Fibroblast of lung (primary cell): Measurements from ENCODE around the gene LEPROT. TPM values are rescaled to one million over a fixed set of nuclear protein-coding genes. Genes with fewer than 3 reads are reported as not detected.
"Not testable (repeated sequence)": the region's sequence is repeated elsewhere in the genome, so short reads cannot be mapped to it uniquely, and the experiment has no call there.

Experiments used
- DNase-seq, 2 donors: peaks; one replicate each; pipeline versions ENCODE4 v3.0.0 to v3.0.0-alpha.2; 2010; ENCODE audit warnings: low read depth in 2 of 2
- H2AFZ ChIP-seq: 2 replicates; pipeline ENCODE4 v1.5.1; 2012; ENCODE audit warnings: low read length, control low read depth, inconsistent platforms
- H3K27ac ChIP-seq: 2 replicates; pipeline ENCODE4 v1.5.1; 2011; ENCODE audit warnings: low read length, control low read depth; ENCODE audit not compliant: insufficient read depth
- H3K27me3 ChIP-seq: 2 replicates; pipeline ENCODE4 v1.5.1; 2011; ENCODE audit warnings: mild to moderate bottlenecking, low read length; ENCODE audit not compliant: control insufficient read depth, insufficient read depth
- H3K36me3 ChIP-seq: 2 replicates; pipeline ENCODE4 v1.5.1; 2011; ENCODE audit warnings: low read length; ENCODE audit not compliant: control insufficient read depth, insufficient read depth
- H3K4me1 ChIP-seq: 2 replicates; pipeline ENCODE4 v1.5.1; 2011; ENCODE audit warnings: low read length; ENCODE audit not compliant: control insufficient read depth, insufficient read depth; ENCODE audit errors: extremely low read depth
- H3K4me2 ChIP-seq: 2 replicates; pipeline ENCODE4 v1.5.1; 2011; ENCODE audit warnings: low read length, control low read depth; ENCODE audit not compliant: insufficient read depth; ENCODE audit errors: extremely low read depth
- H3K4me3 ChIP-seq, 4 experiments: fragments of 200-600 bp in 1 of 4; sonication (generic) in 1 of 4; replicated peaks in 1 of 4; 2 replicates each; pipeline ENCODE4 v1.5.1; 2011 to 2016; ENCODE audit warnings: low read length in 4 of 4, low read depth in 3 of 4, mild to moderate bottlenecking in 3 of 4, control low read depth in 2 of 4, inconsistent platforms in 1 of 4, mixed read lengths in 1 of 4; ENCODE audit not compliant: insufficient read depth in 1 of 4; ENCODE audit errors: control extremely low read depth in 1 of 4
- H3K79me2 ChIP-seq: 2 replicates; pipeline ENCODE4 v1.5.1; 2012; ENCODE audit warnings: mild to moderate bottlenecking, low read length, inconsistent platforms; ENCODE audit not compliant: control insufficient read depth, insufficient read depth
- H3K9ac ChIP-seq: 2 replicates; pipeline ENCODE4 v1.5.1; 2011; ENCODE audit warnings: mild to moderate bottlenecking, low read length, control low read depth; ENCODE audit not compliant: insufficient read depth
- H3K9me3 ChIP-seq: 2 replicates; pipeline ENCODE4 v1.5.1; 2012; ENCODE audit warnings: low read depth, low read length; ENCODE audit not compliant: control insufficient read depth, insufficient read depth
- H4K20me1 ChIP-seq: 2 replicates; pipeline ENCODE4 v1.5.1; 2011; ENCODE audit warnings: low read length; ENCODE audit not compliant: control insufficient read depth, insufficient read depth; ENCODE audit errors: extremely low read depth
- EZH2 ChIP-seq: IDR thresholded peaks from 2 replicates; pipeline ENCODE4 v1.5.1; 2012; ENCODE audit warnings: low read length, control low read depth, mild to moderate bottlenecking; ENCODE audit errors: missing control alignments
- polyA plus RNA-seq, 2 donors: library from polyadenylated mRNA; depleted of rRNA in 1 of 2; stranded (reverse) in 1 of 2; unstranded in 1 of 2; fragments of >200 nt; gene quantifications; 2 replicates each; pipeline ENCODE4 v1.2.1, GENCODE V29; 2011 to 2012; ENCODE audit warnings: missing spikeins in 1 of 2
- total RNA-seq: library from RNA; depleted of rRNA; stranded (reverse); fragments of >200 nt; gene quantifications from 2 replicates; pipeline ENCODE4 v1.2.1, GENCODE V29; 2014
- TF ChIP-seq, protein P1 (sequence below), 2 donors: IDR thresholded peaks in 1 of 2; conservative IDR thresholded peaks in 1 of 2; 1 replicate in 1 of 2; 2 replicates in 1 of 2; pipeline ENCODE4 v1.5.1; 2011 to 2012; ENCODE audit warnings: low read length in 2 of 2, control low read depth in 1 of 2, inconsistent platforms in 1 of 2, low read depth in 1 of 2, mild to moderate bottlenecking in 1 of 2

The LEPROT gene
- total and polyA plus RNA-seq, 2 donors (not counting 1 experiment from before 2014, with no cell fraction given), result 37.5 to 101 TPM

DNA sequence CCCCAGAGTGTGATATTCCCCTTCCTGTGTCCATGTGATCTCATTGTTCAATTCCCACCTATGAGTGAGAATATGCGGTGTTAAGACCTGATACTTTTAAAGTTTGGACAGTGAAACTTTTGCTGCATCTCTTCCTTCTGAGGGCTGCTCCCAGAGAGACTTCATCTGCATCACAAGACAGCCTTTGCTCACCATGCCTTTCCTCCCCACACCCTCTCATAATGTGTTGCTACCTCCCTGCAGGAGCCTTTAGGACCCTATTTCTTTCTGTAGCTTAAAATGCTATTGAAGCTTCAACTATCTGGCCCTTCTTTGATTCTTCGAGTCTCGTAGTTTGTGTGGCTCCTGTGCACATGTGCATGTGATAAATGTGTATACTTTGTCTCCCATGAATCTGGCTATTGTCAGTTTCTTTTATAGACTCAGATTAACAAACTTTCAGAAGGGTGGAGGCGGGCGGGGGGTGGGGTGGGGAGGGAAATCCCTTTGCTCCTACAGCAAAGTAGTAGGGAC is 23.7 kb downstream of the LEPROT start:
- no peak overlapping the region for H3K27ac ChIP-seq
- H3K36me3 ChIP-seq, result no peaks in the 10 kb centered on the region
- H3K4me1 ChIP-seq, result no peaks in the 10 kb centered on the region
- H4K20me1 ChIP-seq, result no peaks in the 10 kb centered on the region
- no peaks in the 10 kb centered on the region for H3K27me3 ChIP-seq
- H3K4me2 ChIP-seq, result no peak overlapping the region
- TF ChIP-seq, protein P1, sequence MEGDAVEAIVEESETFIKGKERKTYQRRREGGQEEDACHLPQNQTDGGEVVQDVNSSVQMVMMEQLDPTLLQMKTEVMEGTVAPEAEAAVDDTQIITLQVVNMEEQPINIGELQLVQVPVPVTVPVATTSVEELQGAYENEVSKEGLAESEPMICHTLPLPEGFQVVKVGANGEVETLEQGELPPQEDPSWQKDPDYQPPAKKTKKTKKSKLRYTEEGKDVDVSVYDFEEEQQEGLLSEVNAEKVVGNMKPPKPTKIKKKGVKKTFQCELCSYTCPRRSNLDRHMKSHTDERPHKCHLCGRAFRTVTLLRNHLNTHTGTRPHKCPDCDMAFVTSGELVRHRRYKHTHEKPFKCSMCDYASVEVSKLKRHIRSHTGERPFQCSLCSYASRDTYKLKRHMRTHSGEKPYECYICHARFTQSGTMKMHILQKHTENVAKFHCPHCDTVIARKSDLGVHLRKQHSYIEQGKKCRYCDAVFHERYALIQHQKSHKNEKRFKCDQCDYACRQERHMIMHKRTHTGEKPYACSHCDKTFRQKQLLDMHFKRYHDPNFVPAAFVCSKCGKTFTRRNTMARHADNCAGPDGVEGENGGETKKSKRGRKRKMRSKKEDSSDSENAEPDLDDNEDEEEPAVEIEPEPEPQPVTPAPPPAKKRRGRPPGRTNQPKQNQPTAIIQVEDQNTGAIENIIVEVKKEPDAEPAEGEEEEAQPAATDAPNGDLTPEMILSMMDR (conservative IDR thresholded peaks at IDR 0.05 in 1 of 2, IDR thresholded peaks at IDR 0.05 in 1 of 2; ENCODE audit: low read depth in 1 of 2, low read length in 2 of 2), result no peak
- TF ChIP-seq EZH2, result no peak
- H3K9ac ChIP-seq, result no peak overlapping the region
- no peak overlapping the region for H2AFZ ChIP-seq
- no peak for DNase-seq
- H3K9me3 ChIP-seq, result no peaks in the 10 kb centered on the region
- no peak overlapping the region for H3K4me3 ChIP-seq
- H3K79me2 ChIP-seq, result no peaks in the 10 kb centered on the region

DNA sequence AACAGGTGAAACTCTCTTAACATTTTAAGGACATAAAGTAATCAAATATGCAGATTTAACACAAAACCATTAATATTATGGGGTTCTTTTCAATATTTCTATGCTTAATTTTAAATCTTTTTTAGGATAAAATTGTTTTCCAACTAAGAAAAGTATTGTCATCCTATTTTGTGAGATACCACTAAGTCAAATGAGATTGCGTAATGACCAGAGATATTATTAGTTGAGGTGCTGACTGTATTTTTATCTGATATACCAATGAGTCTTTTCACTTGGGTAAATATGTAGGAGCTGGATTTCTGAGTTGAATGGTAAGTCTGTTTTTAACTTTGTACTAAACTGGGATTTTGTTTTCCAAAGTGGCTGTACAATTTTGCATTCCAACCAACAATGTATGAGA is 25.4 kb downstream of the LEPROT start:
- Histone ChIP-seq H3K36me3 (no peaks in the 10 kb centered on the region), H3K4me2 (no peak overlapping the region), H3K4me1 (no peaks in the 10 kb centered on the region), H4K20me1 (no peaks in the 10 kb centered on the region), H3K9ac (no peak overlapping the region), H3K9me3 (no peaks in the 10 kb centered on the region), H2AFZ (no peak overlapping the region), H3K27ac (no peak overlapping the region), H3K79me2 (no peaks in the 10 kb centered on the region), H3K27me3 (no peaks in the 10 kb centered on the region), H3K4me3 (no peak overlapping the region)
- DNase-seq, result no peak
- TF ChIP-seq EZH2, result no peak
- TF ChIP-seq, protein P1 (conservative IDR thresholded peaks at IDR 0.05 in 1 of 2, IDR thresholded peaks at IDR 0.05 in 1 of 2; ENCODE audit: low read depth in 1 of 2, low read length in 2 of 2), result no peak

DNA sequence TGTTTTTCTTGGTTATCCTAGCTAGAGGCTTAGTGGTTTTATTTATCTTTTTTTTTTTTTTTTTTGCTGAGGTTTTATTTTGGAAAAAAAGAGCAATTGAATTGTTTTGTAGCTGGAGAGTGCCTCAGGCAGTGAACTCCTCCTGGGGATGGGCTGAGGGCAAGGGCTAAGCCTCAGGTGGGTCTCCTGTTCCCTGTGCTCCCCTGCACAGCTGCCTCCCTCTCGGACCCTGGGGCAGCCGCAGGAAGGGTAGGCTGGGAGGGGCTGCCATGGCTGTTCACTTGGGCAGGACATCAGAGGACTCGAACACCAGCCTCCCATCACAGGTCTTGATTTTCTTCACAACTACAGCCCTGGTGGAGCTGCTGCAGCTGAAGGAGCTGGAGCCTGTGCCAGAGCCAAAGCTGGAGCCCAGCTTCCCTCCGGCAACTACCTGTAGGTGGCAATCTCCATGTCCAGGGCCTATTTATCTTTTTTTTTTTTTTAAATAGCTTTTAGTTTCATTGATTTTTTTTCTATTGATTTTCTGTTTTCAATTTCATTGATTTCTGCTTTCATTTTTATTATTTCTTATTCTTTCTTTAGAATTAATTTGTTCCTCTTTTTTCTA is 28.9 kb downstream of the LEPROT start:
- Histone ChIP-seq H3K9me3 (no peaks in the 10 kb centered on the region), H3K4me1 (no peaks in the 10 kb centered on the region), H3K27ac (no peak overlapping the region), H3K27me3 (no peaks in the 10 kb centered on the region), H3K79me2 (no peaks in the 10 kb centered on the region), H3K4me3 (no peak overlapping the region), H2AFZ (no peak overlapping the region), H4K20me1 (no peaks in the 10 kb centered on the region), H3K4me2 (no peak overlapping the region), H3K9ac (no peak overlapping the region), H3K36me3 (no peaks in the 10 kb centered on the region)
- TF ChIP-seq EZH2, result no peak
- TF ChIP-seq, protein P1 (conservative IDR thresholded peaks at IDR 0.05 in 1 of 2, IDR thresholded peaks at IDR 0.05 in 1 of 2; ENCODE audit: low read depth in 1 of 2, low read length in 2 of 2), result no peak
- no peak for DNase-seq

DNA sequence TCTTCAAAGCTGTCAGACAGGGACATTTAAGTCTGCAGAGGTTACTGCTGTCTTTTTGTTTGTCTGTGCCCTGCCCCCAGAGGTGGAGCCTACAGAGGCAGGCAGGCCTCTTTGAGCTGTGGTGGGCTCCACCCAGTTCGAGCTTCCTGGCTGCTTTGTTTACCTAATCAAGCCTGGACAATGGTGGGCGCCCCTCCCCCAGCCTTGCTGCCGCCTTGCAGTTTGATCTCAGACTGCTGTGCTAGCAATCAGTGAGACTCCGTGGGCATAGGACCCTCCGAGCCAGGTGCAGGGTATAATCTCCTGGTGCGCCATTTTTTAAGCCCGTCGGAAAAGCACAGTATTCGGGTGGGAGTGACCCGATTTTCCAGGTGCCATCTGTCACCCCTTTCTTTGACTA is 35.2 kb downstream of the LEPROT start:
- H3K36me3 ChIP-seq, H4K20me1 ChIP-seq: not testable (repeated sequence)

More for the DNA sequence above, 35.2 kb downstream of the LEPROT start:
- H3K4me1 ChIP-seq, H3K27me3 ChIP-seq, H2AFZ ChIP-seq, H3K4me3 ChIP-seq, DNase-seq, H3K9me3 ChIP-seq, H3K27ac ChIP-seq, H3K4me2 ChIP-seq, H3K9ac ChIP-seq, H3K79me2 ChIP-seq: not testable (repeated sequence)
